GM12892 (cell line): ENCODE data around the gene CAMSAP3.

Experiments used
- DNase-seq: peaks from one replicate; pipeline ENCODE4 v3.0.0; 2011; ENCODE audit not compliant: insufficient read length
- FAIRE-seq: peaks from 2 replicates; lab custom pipeline; 2011; peaks lifted over from hg19 to GRCh38; lab: Jason Lieb, UNC
- POLR2A ChIP-seq: IDR thresholded peaks from 2 replicates; pipeline ENCODE4 v1.6.1; 2011; ENCODE audit warnings: low read depth, low read length, control low read depth
- POLR2AphosphoS5 ChIP-seq: IDR thresholded peaks from 2 replicates; pipeline ENCODE4 v1.6.1; 2011; ENCODE audit warnings: low read depth, low read length, control low read depth
- TAF1 ChIP-seq: IDR thresholded peaks from 2 replicates; pipeline ENCODE4 v1.6.1; 2011; ENCODE audit warnings: low read depth, mild to moderate bottlenecking, control low read depth, low read length, borderline replicate concordance

CAMSAP3 gene

DNA sequence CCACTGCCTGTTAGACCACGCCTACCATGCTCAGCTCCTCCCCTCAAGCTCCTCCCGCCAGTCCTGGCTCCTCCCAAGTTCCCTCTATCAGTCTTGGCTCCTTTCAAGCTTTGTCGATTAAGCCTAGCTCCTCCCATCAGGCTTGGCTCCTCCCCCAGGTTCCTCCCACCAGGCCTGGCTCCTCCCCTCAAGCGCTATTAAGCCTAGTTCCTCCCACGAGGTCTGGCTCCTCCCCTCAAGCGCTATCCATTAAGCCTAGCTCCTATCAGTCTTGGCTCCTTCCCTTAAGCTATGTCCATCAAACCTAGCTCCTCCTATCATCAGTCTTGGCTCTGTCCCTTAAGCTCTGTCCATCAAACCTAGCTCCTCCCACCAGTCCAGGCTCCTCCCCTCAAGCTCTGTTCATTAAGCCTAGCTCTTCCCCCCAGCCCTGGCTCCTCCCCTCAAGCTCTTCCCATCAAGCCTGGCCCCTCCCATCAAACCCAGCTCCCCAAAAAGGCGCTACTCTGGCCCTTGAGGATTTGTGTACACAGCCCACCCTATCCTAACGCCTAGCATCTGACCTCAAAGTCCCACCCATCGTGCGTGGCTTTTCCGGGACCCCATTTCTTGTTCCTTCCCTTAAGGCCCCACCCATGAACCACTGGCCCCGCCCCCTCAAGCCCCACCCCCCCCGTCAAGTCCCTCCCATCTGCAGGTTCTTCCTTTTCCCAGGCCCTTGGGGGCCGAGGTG lies 10.0 kb downstream of the CAMSAP3 start:
- no peak for TF ChIP-seq TAF1
- no peak for TF ChIP-seq POLR2AphosphoS5
- TF ChIP-seq POLR2A, result no peak
- DNase-seq (no peak), FAIRE-seq (no peak)

DNA sequence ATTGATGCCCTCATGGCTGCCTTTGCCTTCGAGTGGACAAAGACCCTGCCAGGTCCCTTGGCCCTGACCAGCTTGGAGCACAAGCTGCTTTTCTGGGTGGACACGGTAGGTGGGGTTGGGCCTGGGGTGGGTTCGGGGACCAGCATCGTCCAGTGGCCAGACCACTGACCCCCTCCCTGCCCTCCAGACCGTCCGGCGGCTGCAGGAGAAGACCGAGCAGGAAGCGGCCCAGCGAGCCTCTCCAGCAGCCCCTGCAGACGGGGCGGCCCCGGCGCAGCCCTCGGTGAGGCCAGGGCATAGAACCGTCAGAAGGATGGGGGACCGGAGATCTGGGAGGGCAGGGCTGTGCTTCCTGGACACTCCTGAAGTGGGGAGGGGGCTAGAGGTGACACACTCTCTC lies 10.6 kb downstream of the CAMSAP3 start:
- FAIRE-seq, result no peak
- TF ChIP-seq POLR2A (no peak), POLR2AphosphoS5 (no peak), TAF1 (no peak)
- DNase-seq, result no peak

DNA sequence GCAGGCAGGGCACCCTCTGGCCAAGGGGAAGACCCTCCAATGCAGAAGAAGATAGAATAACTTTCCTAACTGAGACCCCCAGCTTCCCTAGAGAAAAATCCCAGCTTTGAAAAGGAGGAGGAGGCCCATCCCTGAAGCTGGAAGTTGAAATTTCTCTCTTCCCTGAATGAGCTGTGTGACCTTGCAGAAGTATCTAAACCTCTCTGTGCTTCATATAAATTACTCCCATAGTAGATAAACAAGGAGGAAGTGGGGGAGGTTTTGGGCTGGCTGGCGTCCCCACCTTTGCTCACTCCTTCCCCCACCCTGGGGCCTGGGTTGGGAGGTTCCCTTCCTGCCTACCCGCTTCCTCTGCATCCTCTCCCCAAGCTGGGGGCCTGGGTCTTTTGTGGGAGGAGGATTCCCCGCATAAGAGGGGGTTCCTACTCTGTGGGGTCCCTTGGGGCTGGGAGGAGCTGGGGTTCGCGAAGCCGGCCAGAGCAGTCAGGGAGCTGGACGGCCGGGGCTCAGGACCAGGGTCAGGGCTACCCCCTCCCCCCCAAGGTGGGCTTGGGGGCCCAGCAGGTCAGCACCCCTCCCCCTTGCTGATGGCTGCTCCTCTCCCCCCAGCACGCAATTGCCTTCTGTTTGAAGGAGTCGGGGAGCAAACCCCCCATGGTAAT lies 11.7 kb downstream of the CAMSAP3 start:
- no peak for FAIRE-seq
- TF ChIP-seq POLR2AphosphoS5, result no peak
- no peak for TF ChIP-seq POLR2A
- no peak for TF ChIP-seq TAF1
- DNase-seq, result no peak

DNA sequence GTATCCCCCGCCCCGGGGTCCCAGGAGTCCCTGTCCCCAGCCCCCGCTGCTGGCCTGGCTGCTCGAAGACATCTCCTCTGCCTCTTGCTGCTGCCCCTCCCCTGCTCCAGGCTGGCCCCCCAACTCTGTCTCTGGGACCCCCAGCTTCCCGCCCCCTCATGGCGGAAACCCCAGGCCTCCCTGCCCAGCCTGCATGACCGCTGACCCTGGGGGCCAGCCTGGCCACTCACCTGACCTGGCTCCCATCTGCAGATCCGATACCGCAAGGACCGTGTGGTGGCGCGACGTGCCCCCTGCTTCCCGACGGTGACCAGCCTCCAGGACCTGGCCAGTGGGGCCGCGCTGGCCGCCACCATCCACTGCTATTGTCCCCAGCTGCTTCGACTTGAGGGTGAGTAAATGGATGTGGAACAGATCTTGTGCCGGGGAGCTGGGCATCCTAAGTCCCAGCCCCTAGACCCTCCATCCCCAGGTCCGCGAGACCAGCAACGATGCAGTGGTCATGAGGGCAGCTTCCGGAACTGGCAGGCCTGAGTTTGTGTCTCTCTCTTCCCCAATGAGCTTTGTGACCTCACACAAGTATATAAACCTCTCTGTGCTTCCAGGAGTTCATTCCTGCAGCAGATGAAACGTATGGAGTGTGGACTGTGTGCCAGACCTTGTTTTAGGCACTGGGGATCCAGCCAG lies 12.4 kb downstream of the CAMSAP3 start:
- no peak for DNase-seq
- no peak for TF ChIP-seq TAF1
- no peak for TF ChIP-seq POLR2A
- TF ChIP-seq POLR2AphosphoS5, result no peak

DNA sequence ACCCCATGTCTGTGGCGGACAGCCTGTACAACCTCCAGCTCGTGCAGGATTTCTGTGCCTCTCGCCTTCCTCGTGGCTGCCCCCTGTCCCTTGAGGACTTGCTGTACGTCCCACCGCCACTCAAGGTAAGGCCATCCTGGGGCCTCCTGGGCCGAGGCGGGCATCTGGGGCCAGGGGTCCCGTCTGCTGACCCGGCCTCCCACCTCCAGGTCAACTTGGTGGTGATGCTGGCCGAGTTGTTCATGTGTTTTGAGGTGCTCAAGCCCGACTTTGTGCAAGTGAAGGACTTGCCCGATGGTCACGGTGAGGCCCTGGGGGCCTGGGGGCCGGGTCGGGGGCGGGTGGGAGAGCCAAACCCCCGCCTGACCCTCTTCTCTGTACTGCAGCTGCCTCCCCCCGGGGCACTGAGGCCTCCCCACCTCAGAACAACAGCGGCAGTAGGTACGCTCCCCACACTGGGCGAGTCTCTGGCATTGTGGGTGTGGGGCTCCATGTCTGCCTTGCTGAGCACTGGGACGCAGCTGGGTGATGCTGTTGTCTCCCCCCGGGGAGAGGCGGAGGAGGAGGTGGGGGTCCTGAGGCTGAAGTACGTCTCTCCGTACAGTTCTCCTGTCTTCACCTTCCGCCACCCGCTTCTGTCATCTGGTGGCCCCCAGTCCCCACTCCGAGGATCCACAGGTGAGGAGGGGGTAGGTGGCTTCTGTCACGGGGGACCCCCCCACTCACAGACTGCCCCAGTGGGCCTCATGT lies 15.0 kb downstream of the CAMSAP3 start:
- FAIRE-seq (no peak), DNase-seq (no peak)
- TF ChIP-seq TAF1 (no peak), POLR2AphosphoS5 (no peak), POLR2A (no peak)

More for the DNA sequence above, 12.4 kb downstream of the CAMSAP3 start:
- FAIRE-seq, result no peak

DNA sequence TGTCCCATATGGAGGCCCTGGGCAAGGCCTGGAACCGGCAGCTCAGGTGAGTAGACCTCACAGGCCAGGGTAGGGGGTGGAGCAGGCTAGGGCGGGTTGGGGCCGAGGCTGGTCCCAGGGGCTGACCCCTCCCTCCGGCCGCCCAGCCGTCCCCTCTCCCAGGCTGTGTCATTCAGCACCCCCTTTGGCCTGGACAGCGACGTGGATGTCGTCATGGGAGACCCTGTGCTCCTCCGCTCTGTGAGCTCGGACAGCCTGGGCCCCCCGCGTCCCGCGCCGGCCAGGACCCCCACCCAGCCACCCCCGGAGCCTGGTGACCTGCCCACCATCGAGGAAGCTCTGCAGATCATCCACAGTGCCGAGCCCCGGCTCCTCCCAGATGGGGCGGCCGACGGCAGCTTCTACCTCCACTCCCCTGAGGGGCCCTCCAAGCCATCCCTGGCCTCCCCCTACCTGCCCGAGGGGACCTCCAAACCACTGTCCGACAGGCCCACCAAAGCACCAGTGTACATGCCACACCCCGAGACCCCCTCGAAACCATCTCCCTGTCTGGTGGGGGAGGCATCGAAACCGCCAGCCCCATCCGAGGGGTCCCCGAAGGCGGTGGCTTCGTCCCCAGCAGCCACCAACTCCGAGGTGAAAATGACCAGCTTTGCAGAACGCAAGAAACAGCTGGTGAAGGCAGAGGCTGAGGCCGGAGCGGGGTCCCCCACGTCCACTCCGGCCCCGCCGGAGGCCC lies 16.0 kb downstream of the CAMSAP3 start:
- FAIRE-seq (no peak), DNase-seq (no peak)
- no peak for TF ChIP-seq TAF1
- no peak for TF ChIP-seq POLR2AphosphoS5
- TF ChIP-seq POLR2A, result no peak

DNA sequence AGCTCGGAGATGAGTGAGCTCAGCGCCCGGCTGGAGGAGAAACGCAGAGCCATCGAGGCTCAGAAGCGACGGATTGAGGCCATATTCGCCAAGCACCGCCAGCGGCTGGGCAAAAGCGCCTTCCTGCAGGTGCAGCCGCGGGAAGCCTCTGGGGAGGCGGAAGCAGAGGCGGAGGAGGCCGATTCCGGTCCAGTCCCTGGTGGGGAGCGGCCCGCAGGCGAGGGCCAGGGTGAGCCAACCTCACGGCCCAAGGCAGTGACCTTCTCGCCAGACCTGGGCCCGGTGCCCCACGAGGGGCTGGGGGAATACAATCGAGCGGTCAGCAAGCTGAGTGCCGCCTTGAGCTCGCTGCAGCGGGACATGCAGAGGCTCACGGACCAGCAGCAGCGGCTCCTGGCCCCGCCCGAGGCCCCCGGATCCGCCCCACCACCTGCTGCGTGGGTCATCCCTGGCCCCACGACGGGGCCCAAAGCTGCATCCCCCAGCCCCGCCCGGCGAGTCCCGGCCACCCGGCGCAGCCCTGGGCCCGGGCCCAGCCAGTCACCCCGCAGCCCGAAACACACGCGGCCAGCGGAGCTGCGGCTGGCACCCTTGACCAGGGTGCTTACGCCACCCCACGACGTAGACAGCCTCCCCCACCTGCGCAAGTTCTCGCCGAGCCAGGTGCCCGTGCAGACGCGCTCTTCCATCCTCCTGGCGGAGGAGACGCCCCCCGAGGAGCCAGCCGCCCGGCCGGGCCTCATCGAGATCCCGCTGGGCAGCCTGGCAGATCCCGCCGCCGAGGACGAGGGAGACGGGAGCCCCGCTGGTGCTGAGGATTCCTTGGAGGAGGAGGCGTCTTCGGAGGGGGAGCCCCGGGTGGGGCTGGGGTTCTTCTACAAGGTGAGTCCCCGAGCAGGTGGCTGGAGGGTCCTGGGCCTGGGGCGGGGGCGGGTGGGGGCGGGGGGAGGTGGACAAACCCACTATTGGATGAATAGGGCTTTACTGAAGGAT lies 16.9 kb downstream of the CAMSAP3 start:
- no peak for FAIRE-seq
- DNase-seq, result no peak
- TF ChIP-seq POLR2A, result no peak
- no peak for TF ChIP-seq TAF1
- no peak for TF ChIP-seq POLR2AphosphoS5

DNA sequence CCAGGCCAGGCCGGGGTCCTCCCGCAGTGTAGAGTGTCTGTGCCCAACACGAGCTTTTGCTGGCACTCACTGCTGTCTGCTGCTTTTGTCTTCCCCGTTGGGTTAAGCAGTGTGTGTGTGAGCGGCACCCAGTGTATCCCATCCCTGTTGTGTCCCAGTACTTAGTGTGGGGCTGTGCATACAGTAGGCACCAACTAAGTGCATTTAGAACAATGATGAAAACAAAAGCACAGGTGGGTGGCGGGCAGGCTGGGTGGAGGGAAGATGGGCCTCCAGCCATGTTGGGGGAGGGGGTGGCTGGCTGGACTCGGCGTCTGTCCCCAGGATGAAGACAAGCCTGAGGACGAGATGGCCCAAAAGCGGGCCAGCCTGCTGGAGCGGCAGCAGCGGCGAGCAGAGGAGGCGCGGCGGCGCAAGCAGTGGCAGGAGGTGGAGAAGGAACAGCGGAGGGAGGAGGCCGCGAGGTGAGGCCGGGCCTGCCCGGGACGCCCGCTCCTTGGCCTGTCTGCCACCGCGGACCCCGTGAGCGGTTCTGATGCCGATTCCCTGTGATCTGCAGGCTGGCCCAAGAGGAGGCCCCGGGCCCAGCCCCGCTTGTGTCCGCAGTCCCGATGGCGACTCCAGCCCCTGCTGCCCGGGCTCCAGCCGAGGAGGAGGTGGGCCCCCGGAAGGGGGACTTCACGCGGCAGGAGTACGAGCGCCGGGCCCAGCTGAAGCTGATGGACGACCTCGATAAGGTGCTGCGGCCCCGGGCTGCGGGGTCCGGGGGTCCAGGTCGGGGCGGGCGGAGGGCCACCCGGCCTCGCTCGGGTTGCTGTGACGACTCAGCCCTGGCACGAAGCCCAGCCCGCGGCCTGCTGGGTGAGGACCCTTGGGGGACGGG lies 19.4 kb downstream of the CAMSAP3 start:
- FAIRE-seq (no peak), DNase-seq (no peak)
- TF ChIP-seq POLR2A (no peak), TAF1 (no peak), POLR2AphosphoS5 (no peak)

DNA sequence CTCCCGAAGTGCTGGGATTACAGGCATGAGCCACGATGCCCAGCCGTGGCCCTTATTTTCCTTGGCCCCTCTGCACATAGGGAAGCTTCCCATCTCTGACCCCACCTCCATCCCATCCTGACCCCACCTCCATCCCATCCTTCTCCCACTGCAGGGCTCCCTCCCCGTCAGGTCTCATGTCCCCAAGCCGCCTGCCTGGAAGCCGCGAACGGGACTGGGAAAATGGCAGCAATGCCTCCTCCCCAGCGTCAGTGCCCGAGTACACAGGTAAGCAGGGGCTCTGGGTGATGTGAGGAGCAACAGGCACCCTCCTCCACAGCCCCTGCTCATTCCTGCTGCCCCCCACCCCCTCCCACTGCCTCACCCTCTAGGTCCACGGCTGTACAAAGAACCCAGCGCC lies 21.5 kb downstream of the CAMSAP3 start:
- TF ChIP-seq TAF1 (no peak), POLR2AphosphoS5 (no peak)
- no peak for FAIRE-seq
- DNase-seq, result no peak
